ENCODE data around the gene DHX16. TPM values are rescaled to one million over a fixed set of nuclear protein-coding genes. Genes with fewer than 3 reads are reported as not detected.

Gene DHX16
- total and polyA plus RNA-seq, 9 of the 15 experiments (the other 6 are each of a cell fraction or from before 2014, with no cell fraction given) = 14.6 to 66.1 (median 47.5) TPM

- TF ChIP-seq THAP12 (CRISPR knock-in tag; IDR thresholded peaks at IDR 0.05) = peak; percentile 93
- no peak for TF ChIP-seq TFAM (CRISPR knock-in tag; conservative IDR thresholded peaks at IDR 0.05)
- TF ChIP-seq ZNF449 (CRISPR knock-in tag; IDR thresholded peaks at IDR 0.05) = no peak; the same call in 1 of the 2 replicates
- peak; percentile 59; the same call in 1 of the 2 replicates for TF ChIP-seq STAT5A (IDR thresholded peaks at IDR 0.05; ENCODE audit: borderline replicate concordance, low read length)
- peak; percentile 94; the same call in 1 of the 2 replicates for TF ChIP-seq NR2F6 (CRISPR knock-in tag; IDR thresholded peaks at IDR 0.05)
- no peak for TF ChIP-seq ZFP91 (CRISPR knock-in tag; IDR thresholded peaks at IDR 0.05)
- no peak; the same call in 1 of the 2 replicates for TF ChIP-seq PYGO2 (tag; IDR thresholded peaks at IDR 0.05)
- no peak for TF ChIP-seq HNRNPLL (IDR thresholded peaks at IDR 0.05; ENCODE audit: low read depth, low read length, poor library complexity, severe bottlenecking)
- peak; percentile 97 for TF ChIP-seq LCOR (CRISPR knock-in tag; IDR thresholded peaks at IDR 0.05)
- peak; percentile 93 for TF ChIP-seq TGIF2 (CRISPR knock-in tag; IDR thresholded peaks at IDR 0.05)
- peak; percentile 40 for TF ChIP-seq SP2 (IDR thresholded peaks at IDR 0.05; ENCODE audit: extremely low read depth, low read depth, low read length, poor library complexity, severe bottlenecking)
- no peak for TF ChIP-seq ZNF184 (CRISPR knock-in tag; IDR thresholded peaks at IDR 0.05)
- TF ChIP-seq ZNF212 (CRISPR knock-in tag; IDR thresholded peaks at IDR 0.05) = no peak; the same call in 1 of the 2 replicates
- TF ChIP-seq RBM34 (IDR thresholded peaks at IDR 0.05; ENCODE audit: borderline replicate concordance, insufficient read depth, low read length) = no peak
- no peak; the same call in 1 of the 2 replicates for TF ChIP-seq ETV1 (tag; conservative IDR thresholded peaks at IDR 0.05; ENCODE audit: low read depth)
- 0 out of 2 replicates have a peak, but pooled peaks have one; percentile 11 for TF ChIP-seq PREB (CRISPR knock-in tag; IDR thresholded peaks at IDR 0.05)
- TF ChIP-seq HDAC2 (IDR thresholded peaks at IDR 0.05) = peak; percentile 69
- TF ChIP-seq CGGBP1 (CRISPR knock-in tag; IDR thresholded peaks at IDR 0.05) = peak; percentile 97
- peak; percentile 56 to 80 for TF ChIP-seq MAZ (CRISPR knock-in tag; conservative IDR thresholded peaks at IDR 0.05 in 1 of 2, IDR thresholded peaks at IDR 0.05 in 1 of 2)
- no peak; the same call in 1 of the 2 replicates for TF ChIP-seq MAFK (IDR thresholded peaks at IDR 0.05; ENCODE audit: low read length)
- peak; percentile 65 for TF ChIP-seq MEF2D (tag; conservative IDR thresholded peaks at IDR 0.05; ENCODE audit: low read depth)
Measured at GRCh38 chr6:30616811-30617564, 55.8 kb downstream of the DHX16 start, which contains the start of gene PPP1R10 (continued).

All from K562 (cell line).